GM12878 (cell line): ENCODE data around the gene MACF1. TPM values are rescaled to one million over a fixed set of nuclear protein-coding genes. Genes with fewer than 3 reads are reported as not detected.
A peak's percentile ranks its signal among the peaks of the same experiment; 100 is the strongest.

ENCODE experiments used
- ATAC-seq: fragments of 200-7000 bp; cut with Tn5 transposase; 3 replicates; pipeline ENCODE4 v1.9.1; 2020; ENCODE audit warnings: mild to moderate bottlenecking, moderate library complexity
- BruUV-seq: library from RNA; stranded (reverse); fragments of 400-500 nt; replicated peaks from 2 replicates; lab custom pipeline; 2021; lab: Mats Ljungman, UMichigan
- CTCF ChIA-PET: fragments of 300-600 bp; sonication (Branson Sonifier 250); formaldehyde crosslinking; extraction: SDS; loops from one replicate; lab custom pipeline; 2021; ENCODE audit warnings: inconsistent platforms; lab: Yijun Ruan, JAX
- POLR2A ChIA-PET: fragments of 350-600 bp; formaldehyde crosslinking; extraction: SDS; loops from one replicate; lab custom pipeline; 2021; ENCODE audit warnings: inconsistent platforms; lab: Charles Lee
- RAD21 ChIA-PET: fragments of 300-600 bp; sonication (Branson Sonifier 250); formaldehyde crosslinking; loops from one replicate; lab custom pipeline; 2023; ENCODE audit warnings: antibody characterized with exemption; ENCODE audit not compliant: unreplicated experiment; lab: Charles Lee
- SMC1A ChIA-PET: fragments of 300-600 bp; sonication (Branson Sonifier 250); formaldehyde crosslinking; loops from one replicate; lab custom pipeline; 2023; ENCODE audit not compliant: unreplicated experiment, uncharacterized antibody; lab: Charles Lee
- DNase-seq: peaks from one replicate; pipeline ENCODE4 v3.0.0-alpha.2; 2011; ENCODE audit warnings: low read depth, low spot score
- FAIRE-seq: peaks from 3 replicates; lab custom pipeline; 2011; peaks lifted over from hg19 to GRCh38; lab: Jason Lieb, UNC
- H2AFZ ChIP-seq: 2 replicates; pipeline ENCODE4 v1.6.0; 2011; ENCODE audit warnings: low read depth, low read length, control low read depth; ENCODE audit not compliant: control insufficient read depth
- H3K27ac ChIP-seq: 2 replicates; pipeline ENCODE4 v1.5.1; 2011; ENCODE audit warnings: control low read depth; ENCODE audit not compliant: control insufficient read depth, insufficient read depth
- H3K27me3 ChIP-seq, 2 experiments: replicated peaks in 1 of 2; 2 replicates each; pipeline versions ENCODE4 v1.6.0 to v1.6.1; 2011; ENCODE audit warnings: low read length in 1 of 2; ENCODE audit not compliant: control insufficient read depth in 2 of 2, insufficient read depth in 2 of 2
- H3K36me3 ChIP-seq, 2 experiments: 2 replicates each; pipeline ENCODE4 v1.5.1; 2011; ENCODE audit warnings: low read length in 1 of 2; ENCODE audit not compliant: control insufficient read depth in 2 of 2, insufficient read depth in 2 of 2
- H3K4me1 ChIP-seq: 2 replicates; pipeline ENCODE4 v1.6.1; 2011; ENCODE audit warnings: mild to moderate bottlenecking, low read length, moderate library complexity, mixed read lengths; ENCODE audit not compliant: control insufficient read depth, insufficient read depth
- H3K4me2 ChIP-seq: 2 replicates; pipeline ENCODE4 v1.6.0; 2011; ENCODE audit warnings: control low read depth; ENCODE audit not compliant: control insufficient read depth, insufficient read depth
- H3K4me3 ChIP-seq: fragments of 200-600 bp; sonication (generic); 2 replicates; pipeline ENCODE4 v1.5.1; 2016
- H3K79me2 ChIP-seq: 2 replicates; pipeline ENCODE4 v1.6.0; 2011; ENCODE audit warnings: low read length; ENCODE audit not compliant: control insufficient read depth, insufficient read depth
- H3K9ac ChIP-seq: 2 replicates; pipeline ENCODE4 v1.8.0; 2011; ENCODE audit warnings: low read length, control low read depth, mixed read lengths; ENCODE audit not compliant: control insufficient read depth, insufficient read depth
- H3K9me3 ChIP-seq: replicated peaks from 3 replicates; pipeline ENCODE4 v1.5.1; 2011; ENCODE audit warnings: mild to moderate bottlenecking, low read length; ENCODE audit not compliant: control insufficient read depth, insufficient read depth
- H4K20me1 ChIP-seq: 2 replicates; pipeline ENCODE4 v1.6.0; 2011; ENCODE audit not compliant: control insufficient read depth, insufficient read depth
- CEBPB ChIP-seq, 2 experiments: fragments of 150-350 bp in 1 of 2; IDR thresholded peaks; 2 replicates each; pipeline ENCODE4 v1.6.1; 2012 to 2014; ENCODE audit warnings: low read depth in 2 of 2, low read length in 2 of 2, borderline replicate concordance in 1 of 2, inconsistent platforms in 1 of 2
- RAD21 ChIP-seq: IDR thresholded peaks from 2 replicates; pipeline ENCODE4 v1.6.1; 2011; ENCODE audit warnings: mild to moderate bottlenecking, low read depth, low read length, moderate library complexity; ENCODE audit not compliant: insufficient read depth
- SUZ12 ChIP-seq: fragments of 200-600 bp; sonication (generic); IDR thresholded peaks from one replicate; pipeline ENCODE4 v1.6.1; 2018; ENCODE audit warnings: antibody characterized with exemption, mild to moderate bottlenecking; ENCODE audit not compliant: unreplicated experiment
- WGBS: methylation state at CpG from one replicate; pipeline ENCODE4 v1.1.6; 2016; ENCODE audit warnings: low lambda C conversion rate; ENCODE audit not compliant: insufficient replicate concordance, insufficient coverage; ENCODE audit errors: missing lambda C conversion rate; 5-methylcytosine and 5-hydroxymethylcytosine counted together
- in situ Hi-C: fragments of 300-500 bp; cut with MboI; formaldehyde crosslinking; loops from 9 replicates; pipeline ENCODE4 v1.14.3; 2018; ENCODE audit warnings: mixed read lengths
- intact Hi-C: fragments of 100-400 bp; cut with micrococcal nuclease; formaldehyde crosslinking; loops from one replicate; pipeline ENCODE4 v1.14.2; 2022; ENCODE audit not compliant: unreplicated experiment
- polyA plus RNA-seq, 11 experiments: library from polyadenylated mRNA; depleted of rRNA in 4 of 11; unstranded in 6 of 11; stranded (reverse) in 5 of 11; fragments of >200 nt; fragmentation: Nextera tagmentation in 4 of 11; fragmentation: Illumina TruSeq in 1 of 11; extraction: Ambion mirVana in 4 of 11; extraction: Trizol in 1 of 11; gene quantifications; 1 replicate in 1 of 11; 2 replicates in 10 of 11; pipeline versions ENCODE4 v1.2.1 to v1.2.3, GENCODE V29; 2011 to 2016; ENCODE audit warnings: inconsistent platforms in 2 of 11, missing spikeins in 2 of 11, low read depth in 1 of 11
- total RNA-seq, 4 experiments: library from RNA; depleted of rRNA in 3 of 4; stranded (reverse); fragments of >200 nt in 3 of 4; fragmentation: Illumina TruSeq in 1 of 4; extraction: Trizol in 1 of 4; gene quantifications; 2 replicates each; pipeline versions ENCODE4 v1.2.1 to v1.2.3, GENCODE V29; 2013 to 2021

MACF1 gene
- total and polyA plus RNA-seq, 10 of the 15 experiments (the other 5 are each of a cell fraction or from before 2014, with no cell fraction given) = 15.5 to 201 (median 76.9) TPM

DNA sequence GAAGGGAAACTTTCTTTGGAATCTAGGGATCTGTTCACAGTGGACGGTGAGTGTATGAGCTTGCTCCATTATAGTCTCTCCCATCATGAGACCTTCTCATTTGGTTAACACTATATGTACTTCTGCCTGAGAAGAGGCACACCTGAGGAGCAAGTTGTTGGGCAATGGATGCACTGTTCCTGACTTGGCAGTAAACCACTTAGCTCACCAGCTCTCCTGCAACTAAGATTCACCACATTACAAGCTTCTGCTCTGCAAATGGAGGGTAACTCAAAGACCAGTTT lies 10.2 kb downstream of the MACF1 start:
- Histone ChIP-seq H3K4me2 (peak overlapping the region; percentile 98), H3K36me3 (0 out of 4 replicates have a peak, but pooled peaks cover 0 to 2% of the 10 kb centered on the region in 2 experiments)
- FAIRE-seq = no peak
- SMC1A ChIA-PET = interaction anchor here (0.9 to 13.6 kb wide), 20 partner anchors 9 to 116 kb away, joined by 3 to 253 read pairs (median 5); partner anchors contain the start of gene MACF1
- no peak for TF ChIP-seq SUZ12
- TF ChIP-seq RAD21 = 0 out of 2 replicates have a peak, but pooled peaks have one; percentile 1
- 0 out of 4 replicates have a peak, but pooled peaks of 1 of the 2 experiments have one; percentile 7 for TF ChIP-seq CEBPB (IDR thresholded peaks at IDR 0.05; ENCODE audit: borderline replicate concordance in 1 of 2, low read depth in 2 of 2, low read length in 2 of 2)
- TF ChIP-seq, all 136 proteins: peak for 2
- ChIA-PET CTCF (interaction anchor here (0.9 to 9.0 kb wide), 15 partner anchors 9 to 324 kb away, joined by 3 to 190 read pairs (median 6); partner anchors contain the start of gene MACF1), RAD21 (interaction anchor here (1.0 to 12.8 kb wide), 17 partner anchors 10 to 141 kb away, joined by 3 to 206 read pairs (median 8); partner anchors contain the start of gene MACF1), POLR2A (interaction anchor here (0.5 to 4.7 kb wide), 16 partner anchors 8 to 1110 kb away, joined by 3 to 53 read pairs (median 4); partner anchors contain the start of gene MACF1)
- H3K4me3 ChIP-seq = peak overlapping the region; percentile 85; the same call in 1 of the 2 replicates
- H3K9me3 ChIP-seq = no peaks in the 10 kb centered on the region
- DNase-seq = no peak
- 94% methylated on average over 1 of the region's 1 CpG for WGBS
- peaks cover 19% of the 10 kb centered on the region for H3K4me1 ChIP-seq
- BruUV-seq = no TSS peak
- peak overlapping the region; percentile 87 for H3K27ac ChIP-seq
- no peaks in the 10 kb centered on the region for H3K27me3 ChIP-seq
- peak overlapping the region; percentile 61 for H2AFZ ChIP-seq
- peaks cover 58% of the 10 kb centered on the region for H3K79me2 ChIP-seq
- in situ Hi-C loops (no loop called here), intact Hi-C loops (loop anchor here (2.0 kb wide), 1 partner anchor 22 kb away; no protein-coding TSS in a partner anchor)
- peak overlapping the region; percentile 68 for H3K9ac ChIP-seq
- no peak for ATAC-seq
- no peaks in the 10 kb centered on the region for H4K20me1 ChIP-seq
